Aorta (tissue), 4 donors: ENCODE measurements around the gene PAQR4. TPM values are rescaled to one million over a fixed set of nuclear protein-coding genes. Genes with fewer than 3 reads are reported as not detected.

Experiments
- polyA plus RNA-seq, 2 donors: library from polyadenylated mRNA; stranded (reverse); fragments of 200-250 nt; gene quantifications; one replicate each; pipeline ENCODE4 v1.2.3, GENCODE V29; 2013
- total RNA-seq, 2 donors: library from RNA; stranded (reverse); fragmentation: NEBNext Ultra II Directional; extraction: Animal tissue kit (Norgen Biotek cat#: 25700); gene quantifications; one replicate each; pipeline ENCODE4 v1.2.1, GENCODE V29; 2021
- donor health status: healthy with polysubstance abuse.
- donor health status: Bipolar disorder and iron deficiency.
- donor health status: DM: no; HTN: no; CAD: no.
- donor health status: DM: yes; HTN: yes; CAD: no.

Gene PAQR4
- total and polyA plus RNA-seq, 4 donors = 1.5 to 5.7 (median 3.3) TPM

Other genes with a start within 250 kb of the PAQR4 start
- 1 to 10 TPM; 1.3 to 2.2 TPM for gene PRSS27, start 249.1 kb upstream of the PAQR4 start, total RNA-seq
- gene PRSS27, start 249.1 kb upstream of the PAQR4 start, polyA plus RNA-seq = 1 to 10 TPM; 1.4 to 1.6 TPM
- 100 to 1,000 TPM; 552 to 716 TPM for gene SRRM2, start 216.7 kb upstream of the PAQR4 start, total RNA-seq
- gene SRRM2, start 216.7 kb upstream of the PAQR4 start, polyA plus RNA-seq = 100 to 1,000 TPM; 194 to 946 TPM
- 100 to 1,000 TPM; 146 to 174 TPM for gene ELOB, start 192.1 kb upstream of the PAQR4 start, total RNA-seq
- 100 to 1,000 TPM; 368 to 843 TPM for gene ELOB, start 192.1 kb upstream of the PAQR4 start, polyA plus RNA-seq
- not detected for gene PRSS33, start 181.8 kb upstream of the PAQR4 start, total RNA-seq
- gene PRSS33, start 181.8 kb upstream of the PAQR4 start, polyA plus RNA-seq = under 1 TPM in 1 of 2 donors, not detected in 1; 0.08 TPM
- gene PRSS41, start 170.9 kb upstream of the PAQR4 start, total RNA-seq = not detected
- gene PRSS41, start 170.9 kb upstream of the PAQR4 start, polyA plus RNA-seq = not detected
- gene PRSS21, start 152.1 kb upstream of the PAQR4 start, total RNA-seq = not detected
- not detected for gene PRSS21, start 152.1 kb upstream of the PAQR4 start, polyA plus RNA-seq
- under 1 TPM in 1 of 2 donors, not detected in 1; 0.48 TPM for gene ZG16B, start 139.0 kb upstream of the PAQR4 start, total RNA-seq
- 1 to 10 TPM in 1 of 2 donors, not detected in 1; 4.8 TPM for gene ZG16B, start 139.0 kb upstream of the PAQR4 start, polyA plus RNA-seq
- gene PRSS22, start 111.2 kb upstream of the PAQR4 start, total RNA-seq = not detected
- gene PRSS22, start 111.2 kb upstream of the PAQR4 start, polyA plus RNA-seq = 1 to 10 TPM in 1 of 2 donors, under 1 TPM in 1; 0.31 to 1.5 TPM
- gene FLYWCH2, start 86.1 kb upstream of the PAQR4 start, total RNA-seq = 10 to 100 TPM; 11.5 to 14.6 TPM
- 10 to 100 TPM; 18.8 to 32.6 TPM for gene FLYWCH2, start 86.1 kb upstream of the PAQR4 start, polyA plus RNA-seq
- gene FLYWCH1, start 57.4 kb upstream of the PAQR4 start, total RNA-seq = 10 to 100 TPM; 40.6 to 72.4 TPM
- 100 to 1,000 TPM in 1 of 2 donors, 10 to 100 TPM in 1; 24.2 to 103 TPM for gene FLYWCH1, start 57.4 kb upstream of the PAQR4 start, polyA plus RNA-seq
- gene KREMEN2, start 5.1 kb upstream of the PAQR4 start, total RNA-seq = not detected
- gene KREMEN2, start 5.1 kb upstream of the PAQR4 start, polyA plus RNA-seq = not detected
- 1 to 10 TPM; 1.5 to 2.4 TPM for gene PKMYT1, start 11.1 kb downstream of the PAQR4 start, total RNA-seq
- gene PKMYT1, start 11.1 kb downstream of the PAQR4 start, polyA plus RNA-seq = 1 to 10 TPM; 1.1 to 2.4 TPM
- gene CLDN9, start 43.6 kb downstream of the PAQR4 start, total RNA-seq = under 1 TPM in 1 of 2 donors, not detected in 1; 0.18 TPM
- under 1 TPM in 1 of 2 donors, not detected in 1; 0.20 TPM for gene CLDN9, start 43.6 kb downstream of the PAQR4 start, polyA plus RNA-seq
- gene CLDN6, start 48.8 kb downstream of the PAQR4 start, total RNA-seq = not detected
- not detected for gene CLDN6, start 48.8 kb downstream of the PAQR4 start, polyA plus RNA-seq
- 100 to 1,000 TPM in 1 of 2 donors, 10 to 100 TPM in 1; 60.4 to 271 TPM for gene TNFRSF12A, start 51.0 kb downstream of the PAQR4 start, total RNA-seq
- 100 to 1,000 TPM in 1 of 2 donors, 10 to 100 TPM in 1; 84.9 to 107 TPM for gene TNFRSF12A, start 51.0 kb downstream of the PAQR4 start, polyA plus RNA-seq
- gene HCFC1R1, start 54.6 kb downstream of the PAQR4 start, total RNA-seq = 10 to 100 TPM; 88.5 to 99.7 TPM
- 100 to 1,000 TPM; 299 to 303 TPM for gene HCFC1R1, start 54.6 kb downstream of the PAQR4 start, polyA plus RNA-seq
- gene THOC6, start 54.7 kb downstream of the PAQR4 start, total RNA-seq = 10 to 100 TPM; 18.9 to 29.8 TPM
- gene THOC6, start 54.7 kb downstream of the PAQR4 start, polyA plus RNA-seq = 10 to 100 TPM; 18.5 to 60.6 TPM
- gene BICDL2, start 67.6 kb downstream of the PAQR4 start, total RNA-seq = under 1 TPM; 0.10 to 0.18 TPM
- gene BICDL2, start 67.6 kb downstream of the PAQR4 start, polyA plus RNA-seq = 1 to 10 TPM in 1 of 2 donors, under 1 TPM in 1; 0.05 to 3.6 TPM
- gene MMP25, start 77.2 kb downstream of the PAQR4 start, total RNA-seq = 10 to 100 TPM in 1 of 2 donors, 1 to 10 TPM in 1; 3.2 to 11.4 TPM
- under 1 TPM; 0.36 to 0.75 TPM for gene MMP25, start 77.2 kb downstream of the PAQR4 start, polyA plus RNA-seq
- 10 to 100 TPM; 30.2 to 71.6 TPM for gene IL32, start 96.3 kb downstream of the PAQR4 start, total RNA-seq
- gene IL32, start 96.3 kb downstream of the PAQR4 start, polyA plus RNA-seq = 100 to 1,000 TPM in 1 of 2 donors, 10 to 100 TPM in 1; 18.2 to 137 TPM
- not detected for gene ZSCAN10, start 129.9 kb downstream of the PAQR4 start, total RNA-seq
- gene ZSCAN10, start 129.9 kb downstream of the PAQR4 start, polyA plus RNA-seq = not detected
- 10 to 100 TPM in 1 of 2 donors, 1 to 10 TPM in 1; 7.1 to 10.0 TPM for gene ZNF205, start 143.2 kb downstream of the PAQR4 start, total RNA-seq
- gene ZNF205, start 143.2 kb downstream of the PAQR4 start, polyA plus RNA-seq = 10 to 100 TPM in 1 of 2 donors, 1 to 10 TPM in 1; 8.9 to 36.6 TPM
- 1 to 10 TPM; 8.0 to 8.6 TPM for gene ZNF213, start 165.7 kb downstream of the PAQR4 start, total RNA-seq
- 1 to 10 TPM; 2.3 to 5.6 TPM for gene ZNF213, start 165.7 kb downstream of the PAQR4 start, polyA plus RNA-seq
- not detected for gene OR1F1, start 218.9 kb downstream of the PAQR4 start, total RNA-seq
- gene OR1F1, start 218.9 kb downstream of the PAQR4 start, polyA plus RNA-seq = not detected